GM21786 (cell line): Measurements from ENCODE around the gene MYF5.

Source experiments
- ATAC-seq: cut with Tn5 transposase; IDR thresholded peaks from one replicate; pipeline ENCODE4 v1.9.1; 2021; ENCODE audit not compliant: unreplicated experiment

Gene MYF5

GRCh38 chr12:80707126-80707829 is 9.4 kb upstream of the MYF5 start, which contains the start of gene MYF6:
TSS of gene MYF6 (plus strand) at chr12:80707634. CDS start at chr12:80707720, 86 bp downstream.
- no peak for ATAC-seq

GRCh38 chr12:80707830-80708258 is 8.9 kb upstream of the MYF5 start:
- no peak for ATAC-seq

- ATAC-seq: no peak
These were observed 8.3 kb upstream of the MYF5 start for GRCh38 chr12:80708259-80708974.

- no peak for ATAC-seq
These were observed 7.8 kb upstream of the MYF5 start for GRCh38 chr12:80708975-80709328.

GRCh38 chr12:80709811-80710726 is 6.6 kb upstream of the MYF5 start:
- peak; percentile 64 for ATAC-seq

- peak; percentile 15 for ATAC-seq
These were observed 5.8 kb upstream of the MYF5 start for GRCh38 chr12:80710727-80711449.

GRCh38 chr12:80711866-80712265 is 4.8 kb upstream of the MYF5 start:
- ATAC-seq: no peak

GRCh38 chr12:80712866-80713265 is 3.8 kb upstream of the MYF5 start:
- ATAC-seq: no peak

GRCh38 chr12:80713419-80713818 is 3.3 kb upstream of the MYF5 start:
- no peak for ATAC-seq

- ATAC-seq: no peak
These were observed 2.7 kb upstream of the MYF5 start for GRCh38 chr12:80714055-80714454.

- ATAC-seq: no peak
These were observed 1.9 kb upstream of the MYF5 start for GRCh38 chr12:80714846-80715245.

GRCh38 chr12:80715713-80716249 is 931 bp upstream of the MYF5 start:
- no peak for ATAC-seq

GRCh38 chr12:80717856-80718255 is 1.1 kb downstream of the MYF5 start:
- ATAC-seq: no peak

- ATAC-seq: no peak
These were observed 3.8 kb downstream of the MYF5 start for GRCh38 chr12:80720516-80720915.

- no peak for ATAC-seq
These were observed 4.6 kb downstream of the MYF5 start for GRCh38 chr12:80721326-80721725.

- no peak for ATAC-seq
These were observed 29.3 kb downstream of the MYF5 start for GRCh38 chr12:80745851-80746505.

GRCh38 chr12:80747800-80748199 is 31.1 kb downstream of the MYF5 start:
- ATAC-seq: no peak

GRCh38 chr12:80749456-80749855 is 32.7 kb downstream of the MYF5 start:
- ATAC-seq: no peak

GRCh38 chr12:80752464-80752863 is 35.8 kb downstream of the MYF5 start:
- no peak for ATAC-seq

GRCh38 chr12:80754274-80754673 is 37.6 kb downstream of the MYF5 start:
- ATAC-seq: no peak
